HEK293T (cell line): ENCODE data around the gene KRTAP10-11.

Experiments
- ARNT ChIP-seq: fragments of 450-650 bp; IDR thresholded peaks from 2 replicates; pipeline ENCODE4 v1.6.1; 2017; ENCODE audit warnings: mild to moderate bottlenecking
- BHLHE40 ChIP-seq: fragments of 450-650 bp; IDR thresholded peaks from 2 replicates; pipeline ENCODE4 v1.6.1; 2016; ENCODE audit warnings: mild to moderate bottlenecking, moderate library complexity, borderline replicate concordance
- CTBP1 ChIP-seq: fragments of 450-650 bp; IDR thresholded peaks from 2 replicates; pipeline ENCODE4 v1.6.1; 2016; ENCODE audit warnings: borderline replicate concordance
- ELF4 ChIP-seq: fragments of 450-650 bp; IDR thresholded peaks from 2 replicates; pipeline ENCODE4 v1.6.1; 2017; ENCODE audit warnings: antibody characterized with exemption
- FOXK2 ChIP-seq: fragments of 450-650 bp; IDR thresholded peaks from 2 replicates; pipeline ENCODE4 v1.6.1; 2016; ENCODE audit warnings: mild to moderate bottlenecking
- FOXM1 ChIP-seq: fragments of 450-650 bp; IDR thresholded peaks from 2 replicates; pipeline ENCODE4 v1.6.1; 2017; ENCODE audit warnings: mild to moderate bottlenecking, borderline replicate concordance
- HDGF ChIP-seq: fragments of 450-650 bp; IDR thresholded peaks from 2 replicates; pipeline ENCODE4 v1.6.1; 2017; ENCODE audit warnings: antibody characterized with exemption, borderline replicate concordance
- LEF1 ChIP-seq: fragments of 450-650 bp; IDR thresholded peaks from 2 replicates; pipeline ENCODE4 v1.6.1; 2017; ENCODE audit warnings: mild to moderate bottlenecking, borderline replicate concordance
- NFRKB ChIP-seq: fragments of 450-650 bp; IDR thresholded peaks from 2 replicates; pipeline ENCODE4 v1.6.1; 2016; ENCODE audit warnings: mild to moderate bottlenecking, moderate library complexity
- PKNOX1 ChIP-seq: fragments of 450-650 bp; IDR thresholded peaks from 2 replicates; pipeline ENCODE4 v1.6.1; 2016
- SP1 ChIP-seq: fragments of 450-650 bp; IDR thresholded peaks from 2 replicates; pipeline ENCODE4 v1.6.1; 2017
- SUZ12 ChIP-seq: fragments of 450-650 bp; IDR thresholded peaks from 2 replicates; pipeline ENCODE4 v1.6.1; 2016; ENCODE audit warnings: mild to moderate bottlenecking
- TARDBP ChIP-seq: fragments of 450-650 bp; IDR thresholded peaks from 2 replicates; pipeline ENCODE4 v1.6.1; 2016

GRCh38 chr21:44686843-44687561, 40.8 kb downstream of the KRTAP10-11 start:
- TF ChIP-seq FOXK2 = no peak
- TF ChIP-seq SP1 = no peak
- TF ChIP-seq NFRKB = no peak
- TF ChIP-seq CTBP1 = no peak
- no peak for TF ChIP-seq ELF4
- no peak for TF ChIP-seq HDGF
- TF ChIP-seq LEF1 = no peak
- TF ChIP-seq ARNT = no peak
- TF ChIP-seq SUZ12 = no peak
- no peak for TF ChIP-seq FOXM1
- no peak for TF ChIP-seq TARDBP
- no peak for TF ChIP-seq PKNOX1
- TF ChIP-seq BHLHE40 = no peak
